MCF 10A (cell line): ENCODE data around the gene CLPX. TPM values are rescaled to one million over a fixed set of nuclear protein-coding genes. Genes with fewer than 3 reads are reported as not detected.

ENCODE experiments used
- BruUV-seq: library from RNA; stranded (reverse); fragments of 400-500 nt; replicated peaks from 2 replicates; lab custom pipeline; 2021; lab: Mats Ljungman, UMichigan
- CTCF ChIA-PET: fragments of 300-600 bp; sonication (Branson Sonifier 250); formaldehyde crosslinking; extraction: SDS; loops from one replicate; lab custom pipeline; 2021; ENCODE audit warnings: antibody characterized with exemption, inconsistent platforms; lab: Yijun Ruan, JAX
- POLR2A ChIA-PET: fragments of 300-600, 350-650 bp; sonication (Branson Sonifier 250); formaldehyde crosslinking; extraction: SDS; loops from one replicate; lab custom pipeline; 2020; ENCODE audit warnings: antibody characterized with exemption, inconsistent platforms; lab: Yijun Ruan, JAX
- DNase-seq: peaks from one replicate; pipeline ENCODE4 v3.0.0-alpha.2; 2018; ENCODE audit not compliant: unreplicated experiment
- H3K27ac Mint-ChIP-seq: one replicate; pipeline ENCODE4 v1.8.0; 2022; ENCODE audit warnings: mild to moderate bottlenecking, low read depth, mixed read lengths; ENCODE audit not compliant: unreplicated experiment
- H3K27me3 Mint-ChIP-seq: one replicate; pipeline ENCODE4 v1.8.0; 2022; ENCODE audit warnings: mixed read lengths; ENCODE audit not compliant: insufficient read depth, unreplicated experiment
- H3K36me3 Mint-ChIP-seq: one replicate; pipeline ENCODE4 v1.8.0; 2022; ENCODE audit warnings: mild to moderate bottlenecking, moderate library complexity, mixed read lengths; ENCODE audit not compliant: insufficient read depth, unreplicated experiment
- H3K4me1 Mint-ChIP-seq: one replicate; pipeline ENCODE4 v1.8.0; 2022; ENCODE audit warnings: mixed read lengths; ENCODE audit not compliant: insufficient read depth, unreplicated experiment
- H3K4me3 Mint-ChIP-seq: one replicate; pipeline ENCODE4 v1.8.0; 2022; ENCODE audit warnings: mild to moderate bottlenecking, moderate library complexity, mixed read lengths; ENCODE audit not compliant: unreplicated experiment
- H3K9me3 Mint-ChIP-seq: one replicate; pipeline ENCODE4 v1.8.0; 2022; ENCODE audit warnings: mixed read lengths; ENCODE audit not compliant: unreplicated experiment
- CTCF ChIP-seq: fragments of 200-600 bp; IDR thresholded peaks from one replicate; pipeline ENCODE4 v1.8.0; 2022; ENCODE audit warnings: antibody characterized with exemption, mild to moderate bottlenecking; ENCODE audit not compliant: unreplicated experiment
- intact Hi-C: fragments of 100-400 bp; cut with micrococcal nuclease; formaldehyde crosslinking; loops from 2 replicates; pipeline ENCODE4 v1.14.1; 2022
- total RNA-seq: library from RNA; stranded (reverse); gene quantifications from 2 replicates; pipeline ENCODE4 v1.2.3, GENCODE V29; 2022

Gene CLPX
- total RNA-seq, 1 experiment from 2014 or later, result 48.9 TPM

- no TSS peak for BruUV-seq
- Mint-ChIP-seq H3K9me3 (no peaks in the 10 kb centered on the region), H3K27ac (no peak overlapping the region), H3K27me3 (no peaks in the 10 kb centered on the region), H3K4me3 (no peak overlapping the region), H3K4me1 (no peaks in the 10 kb centered on the region), H3K36me3 (no peaks in the 10 kb centered on the region)
- TF ChIP-seq CTCF, result no peak
- intact Hi-C loops, result no loop called here
- CTCF ChIA-PET, result no interaction called here
- POLR2A ChIA-PET, result no interaction called here
- DNase-seq, result no peak
Measured at GRCh38 chr15:65226221-65226620, 41.1 kb upstream of the CLPX start.

GRCh38 chr15:65223996-65224395 is 38.9 kb upstream of the CLPX start:
- no peaks in the 10 kb centered on the region for H3K9me3 Mint-ChIP-seq
- CTCF ChIA-PET, result interaction anchor here (0.8 to 1.3 kb wide), 2 partner anchors 13 to 48 kb away, joined by 3 to 4 read pairs; no protein-coding TSS in a partner anchor

GRCh38 chr15:65222891-65223290 is 37.7 kb upstream of the CLPX start:
- Mint-ChIP-seq H3K36me3 (no peaks in the 10 kb centered on the region), H3K27ac (no peak overlapping the region), H3K27me3 (no peaks in the 10 kb centered on the region), H3K9me3 (no peaks in the 10 kb centered on the region), H3K4me3 (no peak overlapping the region), H3K4me1 (no peaks in the 10 kb centered on the region)
- ChIA-PET POLR2A (no interaction called here), CTCF (interaction anchor here (1.1 kb wide), 1 partner anchor 12 kb away, joined by 3 read pairs; the partner anchor contains the start of gene CILP)
- no TSS peak for BruUV-seq
- no peak for TF ChIP-seq CTCF
- peak; percentile 4 for DNase-seq
- intact Hi-C loops, result no loop called here

More at GRCh38 chr15:65223996-65224395, 38.9 kb upstream of the CLPX start:
- H3K4me1 Mint-ChIP-seq, result no peaks in the 10 kb centered on the region
- H3K36me3 Mint-ChIP-seq, result no peaks in the 10 kb centered on the region
- DNase-seq, result no peak
- H3K27ac Mint-ChIP-seq, result no peak overlapping the region
- intact Hi-C loops, result no loop called here
- H3K4me3 Mint-ChIP-seq, result no peak overlapping the region
- BruUV-seq, result no TSS peak
- no peak for TF ChIP-seq CTCF
- H3K27me3 Mint-ChIP-seq, result no peaks in the 10 kb centered on the region
- POLR2A ChIA-PET, result no interaction called here

- Mint-ChIP-seq H3K27ac (no peak overlapping the region), H3K9me3 (no peaks in the 10 kb centered on the region), H3K4me3 (no peak overlapping the region), H3K27me3 (no peaks in the 10 kb centered on the region), H3K4me1 (no peaks in the 10 kb centered on the region), H3K36me3 (no peaks in the 10 kb centered on the region)
- intact Hi-C loops, result no loop called here
- DNase-seq, result no peak
- POLR2A ChIA-PET, result no interaction called here
- TF ChIP-seq CTCF, result no peak
- BruUV-seq, result no TSS peak
- CTCF ChIA-PET, result interaction anchor here (0.7 to 1.4 kb wide), 4 partner anchors 24 to 167 kb away, joined by 3 to 6 read pairs (median 4); no protein-coding TSS in a partner anchor
Measured at GRCh38 chr15:65221697-65222096, 36.6 kb upstream of the CLPX start.
